ENCODE measurements around the gene BTRC. TPM values are rescaled to one million over a fixed set of nuclear protein-coding genes. Genes with fewer than 3 reads are reported as not detected.

The BTRC gene
- total RNA-seq, 1 donor from 2014 or later = 38.4 TPM

- no peaks in the 10 kb centered on the region for H3K36me3 Mint-ChIP-seq
- H3K9me3 Mint-ChIP-seq = no peaks in the 10 kb centered on the region
- peaks cover 53% of the 10 kb centered on the region for H3K27me3 Mint-ChIP-seq (ENCODE audit: low read depth)
- H3K27ac Mint-ChIP-seq = no peak overlapping the region
- TF ChIP-seq CTCF (IDR thresholded peaks at IDR 0.05; ENCODE audit: unreplicated experiment) = no peak
- DNase-seq (ENCODE audit: low spot score in 2 of 2, unreplicated experiment in 2 of 2) = peak in 1 of 2 experiments; percentile 16
- peaks cover 23% of the 10 kb centered on the region for H3K4me1 Mint-ChIP-seq
- H3K4me3 Mint-ChIP-seq = no peak overlapping the region
These were observed 208.3 kb downstream of the BTRC start for GRCh38 chr10:101562231-101562630.

GRCh38 chr10:101563007-101563406 is 209.0 kb downstream of the BTRC start:
- Mint-ChIP-seq H3K4me3 (no peak overlapping the region), H3K36me3 (no peaks in the 10 kb centered on the region), H3K27me3 (ENCODE audit: low read depth) (peaks cover 61% of the 10 kb centered on the region), H3K27ac (no peak overlapping the region), H3K9me3 (no peaks in the 10 kb centered on the region), H3K4me1 (peaks cover 23% of the 10 kb centered on the region)
- peak in 1 of 2 experiments; percentile 10 for DNase-seq (ENCODE audit: low spot score in 2 of 2, unreplicated experiment in 2 of 2)
- no peak for TF ChIP-seq CTCF (IDR thresholded peaks at IDR 0.05; ENCODE audit: unreplicated experiment)

- H3K4me3 Mint-ChIP-seq = no peak overlapping the region
- peak in 1 of 2 experiments; percentile 22 for DNase-seq (ENCODE audit: low spot score in 2 of 2, unreplicated experiment in 2 of 2)
- H3K4me1 Mint-ChIP-seq = peaks cover 23% of the 10 kb centered on the region
- H3K27ac Mint-ChIP-seq = no peak overlapping the region
- no peak for TF ChIP-seq CTCF (IDR thresholded peaks at IDR 0.05; ENCODE audit: unreplicated experiment)
- no peaks in the 10 kb centered on the region for H3K36me3 Mint-ChIP-seq
- peaks cover 67% of the 10 kb centered on the region for H3K27me3 Mint-ChIP-seq (ENCODE audit: low read depth)
- H3K9me3 Mint-ChIP-seq = no peaks in the 10 kb centered on the region
These were observed 209.6 kb downstream of the BTRC start for GRCh38 chr10:101563497-101564040.

DNA sequence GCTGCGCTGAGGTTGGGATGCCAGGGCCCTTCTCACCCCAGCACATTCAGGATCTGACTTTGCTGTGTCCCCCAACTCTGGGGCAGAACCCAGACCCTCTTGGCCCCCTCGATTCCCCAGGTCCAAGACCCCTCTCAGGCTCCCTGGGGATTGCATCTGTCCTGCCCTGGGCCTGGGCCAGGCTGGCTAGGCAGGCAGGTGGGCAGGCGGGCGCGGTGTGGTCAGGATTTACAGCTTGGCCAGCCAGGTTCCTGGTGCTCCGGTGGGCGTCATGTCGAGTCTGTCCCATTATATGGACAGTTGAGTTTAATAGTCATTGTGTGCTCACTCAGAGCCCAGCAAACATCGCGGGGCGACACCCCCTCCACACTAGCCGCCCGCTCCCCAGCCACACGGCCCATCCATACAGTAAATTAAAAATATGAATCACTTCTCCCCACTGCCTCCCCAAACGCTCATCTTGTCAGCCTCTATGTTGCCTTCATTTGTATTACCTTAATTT is 210.6 kb downstream of the BTRC start:
- no peaks in the 10 kb centered on the region for H3K36me3 Mint-ChIP-seq
- no peak overlapping the region for H3K4me3 Mint-ChIP-seq
- peaks cover 77% of the 10 kb centered on the region for H3K27me3 Mint-ChIP-seq (ENCODE audit: low read depth)
- TF ChIP-seq CTCF (IDR thresholded peaks at IDR 0.05; ENCODE audit: unreplicated experiment) = no peak
- DNase-seq (ENCODE audit: low spot score in 2 of 2, unreplicated experiment in 2 of 2) = peak in 1 of 2 experiments; percentile 27
- H3K4me1 Mint-ChIP-seq = peaks cover 19% of the 10 kb centered on the region
- H3K9me3 Mint-ChIP-seq = no peaks in the 10 kb centered on the region
- H3K27ac Mint-ChIP-seq = no peak overlapping the region

DNA sequence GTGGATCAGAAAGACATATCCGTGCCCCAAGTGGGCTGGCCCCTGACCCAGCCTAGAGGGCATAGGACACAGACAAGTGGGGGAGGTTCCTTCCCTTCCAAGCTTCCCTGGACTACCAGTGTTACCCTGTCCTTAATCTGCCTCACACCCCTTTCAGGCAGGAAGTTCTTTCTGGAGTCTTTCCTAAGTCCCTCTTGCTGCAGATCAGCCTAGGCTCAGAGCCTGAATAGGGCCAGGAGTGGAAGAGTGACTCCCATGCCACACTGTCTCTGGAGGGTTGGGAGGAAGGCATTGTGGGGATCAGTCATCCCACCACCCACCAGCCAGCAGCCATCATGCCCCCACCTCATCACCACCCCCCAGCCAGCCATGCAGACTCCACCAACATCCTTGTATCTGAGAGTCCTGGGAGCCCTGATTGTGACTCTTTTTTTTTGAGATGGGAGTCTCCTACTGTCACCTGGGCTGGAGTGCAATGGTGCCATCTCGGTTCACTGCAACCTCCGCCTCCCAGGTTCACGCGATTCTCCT is 211.5 kb downstream of the BTRC start:
- Mint-ChIP-seq H3K36me3 (no peaks in the 10 kb centered on the region), H3K27ac (no peak overlapping the region), H3K4me1 (peaks cover 20% of the 10 kb centered on the region), H3K9me3 (no peaks in the 10 kb centered on the region), H3K27me3 (ENCODE audit: low read depth) (peaks cover 84% of the 10 kb centered on the region), H3K4me3 (no peak overlapping the region)
- DNase-seq (ENCODE audit: low spot score in 2 of 2, unreplicated experiment in 2 of 2) = no peak
- TF ChIP-seq CTCF (IDR thresholded peaks at IDR 0.05; ENCODE audit: unreplicated experiment) = no peak

All from mesothelial cell of epicardium (in vitro differentiated cells).